Upper lobe of left lung (tissue), 4 donors: ENCODE results near the gene ARHGEF4.

Source experiments
- EP300 ChIP-seq, 4 donors: sonication (generic); formaldehyde crosslinking; IDR thresholded peaks; one replicate each; pipeline ENCODE4 v1.5.1; 2017; ENCODE audit warnings: antibody characterized with exemption in 4 of 4, control low read depth in 2 of 4
- POLR2A ChIP-seq, 4 donors: fragments of 450-650 bp; IDR thresholded peaks; one replicate each; pipeline ENCODE4 v1.5.1; 2016 to 2017; ENCODE audit warnings: antibody characterized with exemption in 4 of 4, mild to moderate bottlenecking in 2 of 4
- TF ChIP-seq, protein P1 (sequence below), 6 experiments: fragments of 450-650 bp in 4 of 6; fragments of 200-600 bp in 2 of 6; sonication (generic) in 2 of 6; IDR thresholded peaks; one replicate each; pipeline ENCODE4 v1.5.1; 2016 to 2019; ENCODE audit warnings: antibody characterized with exemption in 6 of 6

DNA sequence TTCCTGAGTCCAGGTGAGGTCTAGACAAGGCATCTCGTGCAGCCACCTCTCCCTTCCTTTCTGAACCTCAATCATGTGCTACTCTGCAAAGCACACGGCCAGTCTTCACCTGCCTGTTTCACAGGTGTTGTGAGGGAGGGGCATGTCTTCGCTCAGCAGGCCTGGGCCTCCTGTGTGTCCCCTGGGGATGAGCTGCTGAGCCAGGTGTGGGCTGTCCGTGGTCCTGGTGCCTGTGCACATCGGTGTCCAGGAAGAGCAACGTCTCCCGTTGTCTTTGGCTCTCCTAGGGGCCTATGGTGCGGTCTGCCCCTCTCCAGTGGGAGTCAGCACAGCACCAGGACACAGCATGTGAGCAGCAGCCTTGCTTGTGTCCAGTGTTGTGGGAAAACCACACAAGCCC, 16.7 kb downstream of the ARHGEF4 start:
- TF ChIP-seq, protein P1, sequence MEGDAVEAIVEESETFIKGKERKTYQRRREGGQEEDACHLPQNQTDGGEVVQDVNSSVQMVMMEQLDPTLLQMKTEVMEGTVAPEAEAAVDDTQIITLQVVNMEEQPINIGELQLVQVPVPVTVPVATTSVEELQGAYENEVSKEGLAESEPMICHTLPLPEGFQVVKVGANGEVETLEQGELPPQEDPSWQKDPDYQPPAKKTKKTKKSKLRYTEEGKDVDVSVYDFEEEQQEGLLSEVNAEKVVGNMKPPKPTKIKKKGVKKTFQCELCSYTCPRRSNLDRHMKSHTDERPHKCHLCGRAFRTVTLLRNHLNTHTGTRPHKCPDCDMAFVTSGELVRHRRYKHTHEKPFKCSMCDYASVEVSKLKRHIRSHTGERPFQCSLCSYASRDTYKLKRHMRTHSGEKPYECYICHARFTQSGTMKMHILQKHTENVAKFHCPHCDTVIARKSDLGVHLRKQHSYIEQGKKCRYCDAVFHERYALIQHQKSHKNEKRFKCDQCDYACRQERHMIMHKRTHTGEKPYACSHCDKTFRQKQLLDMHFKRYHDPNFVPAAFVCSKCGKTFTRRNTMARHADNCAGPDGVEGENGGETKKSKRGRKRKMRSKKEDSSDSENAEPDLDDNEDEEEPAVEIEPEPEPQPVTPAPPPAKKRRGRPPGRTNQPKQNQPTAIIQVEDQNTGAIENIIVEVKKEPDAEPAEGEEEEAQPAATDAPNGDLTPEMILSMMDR (IDR thresholded peaks at IDR 0.05), result no peak
- TF ChIP-seq EP300 (IDR thresholded peaks at IDR 0.05) (no peak), POLR2A (IDR thresholded peaks at IDR 0.05) (no peak)
